ENCODE results near the gene CSNK2B. TPM values are rescaled to one million over a fixed set of nuclear protein-coding genes. Genes with fewer than 3 reads are reported as not detected.

The CSNK2B gene
- total and polyA plus RNA-seq, 2 donors from 2014 or later, result 130 to 270 TPM

GRCh38 chr6:31691078-31691463 lies 25.2 kb downstream of the CSNK2B start:
- Histone ChIP-seq H3K9ac (ENCODE audit: low read length in 3 of 3) (no peak overlapping the region), H3K27ac (ENCODE audit: low read depth in 2 of 2, low read length in 2 of 2) (no peak overlapping the region), H3K4me1 (ENCODE audit: control insufficient read depth in 2 of 3, insufficient read depth in 2 of 3, low read depth in 1 of 3, low read length in 3 of 3) (no peaks in the 10 kb centered on the region), H3K36me3 (ENCODE audit: control insufficient read depth in 2 of 3, insufficient read depth in 3 of 3, low read length in 3 of 3) (peaks cover 9 to 49% (median 46%) of the 10 kb centered on the region in 3 donors), H3K27me3 (ENCODE audit: control insufficient read depth, insufficient read depth, low read length) (no peaks in the 10 kb centered on the region), H3K4me3 (ENCODE audit: low read length in 3 of 3) (no peak overlapping the region), H3K9me3 (ENCODE audit: control insufficient read depth in 2 of 3, insufficient read depth in 1 of 3, low read length in 3 of 3) (no peaks in the 10 kb centered on the region)
- no peak for TF ChIP-seq CTCF (IDR thresholded peaks at IDR 0.05; ENCODE audit: borderline replicate concordance, extremely low read depth, insufficient read depth)
- intact Hi-C loops (cut with DNase I), result no loop called here
- no peak for FAIRE-seq
- DNase-seq, result no peak

- no peak for FAIRE-seq
- no peak for TF ChIP-seq CTCF (IDR thresholded peaks at IDR 0.05; ENCODE audit: borderline replicate concordance, extremely low read depth, insufficient read depth)
- H3K4me3 ChIP-seq (ENCODE audit: low read length in 3 of 3), result no peak overlapping the region
- no peaks in the 10 kb centered on the region for H3K9me3 ChIP-seq (ENCODE audit: control insufficient read depth in 2 of 3, insufficient read depth in 1 of 3, low read length in 3 of 3)
- H3K27me3 ChIP-seq (ENCODE audit: control insufficient read depth, insufficient read depth, low read length), result no peaks in the 10 kb centered on the region
- H3K9ac ChIP-seq (ENCODE audit: low read length in 3 of 3), result no peak overlapping the region
- no peak overlapping the region for H3K27ac ChIP-seq (ENCODE audit: low read depth in 2 of 2, low read length in 2 of 2)
- DNase-seq, result no peak
- peaks cover 9 to 51% (median 46%) of the 10 kb centered on the region in 3 donors for H3K36me3 ChIP-seq (ENCODE audit: control insufficient read depth in 2 of 3, insufficient read depth in 3 of 3, low read length in 3 of 3)
- intact Hi-C loops (cut with DNase I), result no loop called here
- no peaks in the 10 kb centered on the region for H3K4me1 ChIP-seq (ENCODE audit: control insufficient read depth in 2 of 3, insufficient read depth in 2 of 3, low read depth in 1 of 3, low read length in 3 of 3)
Measured at GRCh38 chr6:31691564-31692108, 25.8 kb downstream of the CSNK2B start.

GRCh38 chr6:31692353-31692752 lies 26.5 kb downstream of the CSNK2B start:
- Histone ChIP-seq H3K36me3 (ENCODE audit: control insufficient read depth in 2 of 3, insufficient read depth in 3 of 3, low read length in 3 of 3) (peaks cover 9 to 54% (median 45%) of the 10 kb centered on the region in 3 donors), H3K9ac (ENCODE audit: low read length in 3 of 3) (no peak overlapping the region), H3K4me3 (ENCODE audit: low read length in 3 of 3) (no peak overlapping the region), H3K27ac (ENCODE audit: low read depth in 2 of 2, low read length in 2 of 2) (no peak overlapping the region), H3K27me3 (ENCODE audit: control insufficient read depth, insufficient read depth, low read length) (no peaks in the 10 kb centered on the region), H3K4me1 (ENCODE audit: control insufficient read depth in 2 of 3, insufficient read depth in 2 of 3, low read depth in 1 of 3, low read length in 3 of 3) (no peaks in the 10 kb centered on the region), H3K9me3 (ENCODE audit: control insufficient read depth in 2 of 3, insufficient read depth in 1 of 3, low read length in 3 of 3) (no peaks in the 10 kb centered on the region)
- intact Hi-C loops (cut with DNase I), result no loop called here
- TF ChIP-seq CTCF (IDR thresholded peaks at IDR 0.05; ENCODE audit: borderline replicate concordance, extremely low read depth, insufficient read depth), result no peak
- FAIRE-seq (no peak), DNase-seq (no peak)

- Histone ChIP-seq H3K36me3 (ENCODE audit: control insufficient read depth in 2 of 3, insufficient read depth in 3 of 3, low read length in 3 of 3) (peaks cover 9 to 50% (median 44%) of the 10 kb centered on the region in 3 donors), H3K9me3 (ENCODE audit: control insufficient read depth in 2 of 3, insufficient read depth in 1 of 3, low read length in 3 of 3) (no peaks in the 10 kb centered on the region), H3K27ac (ENCODE audit: low read depth in 2 of 2, low read length in 2 of 2) (no peak overlapping the region), H3K4me1 (ENCODE audit: control insufficient read depth in 2 of 3, insufficient read depth in 2 of 3, low read depth in 1 of 3, low read length in 3 of 3) (no peaks in the 10 kb centered on the region), H3K27me3 (ENCODE audit: control insufficient read depth, insufficient read depth, low read length) (no peaks in the 10 kb centered on the region), H3K9ac (ENCODE audit: low read length in 3 of 3) (no peak overlapping the region), H3K4me3 (ENCODE audit: low read length in 3 of 3) (no peak overlapping the region)
- TF ChIP-seq CTCF (IDR thresholded peaks at IDR 0.05; ENCODE audit: borderline replicate concordance, extremely low read depth, insufficient read depth), result no peak
- FAIRE-seq (no peak), DNase-seq (no peak)
- intact Hi-C loops (cut with DNase I), result no loop called here
Measured at GRCh38 chr6:31692886-31693285, 27.0 kb downstream of the CSNK2B start.
